Activated CD8-positive, alpha-beta memory T cell treated with anti-CD3 and anti-CD28 coated beads, Interleukin-2, amount 50 U/mL, for 1 hour (primary cell): ENCODE data around the gene GIGYF2.

Experiments used
- DNase-seq: peaks from one replicate; pipeline ENCODE4 v3.0.0-alpha.2; 2020; ENCODE audit errors: extremely low read depth

Gene GIGYF2

DNA sequence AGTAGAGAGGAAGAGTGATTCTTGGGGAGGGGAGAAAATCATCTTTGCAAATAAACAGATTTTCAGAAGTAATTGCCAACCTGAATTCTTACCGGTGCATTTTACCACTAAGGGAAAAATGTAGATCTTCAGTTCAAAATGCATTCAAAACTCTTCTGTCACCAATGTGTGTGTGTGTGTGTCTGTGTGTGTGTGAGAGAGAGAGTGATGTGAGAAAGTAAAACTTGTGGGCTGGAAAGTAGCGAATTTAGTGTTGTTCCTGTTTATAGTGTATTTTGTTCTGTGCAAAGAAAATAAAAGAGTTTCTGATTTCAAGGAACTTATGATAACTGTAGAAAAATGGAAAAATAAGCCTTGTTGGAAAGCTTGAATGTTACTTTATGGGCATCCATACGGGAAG, 52.2 kb downstream of the GIGYF2 start:
- no peak for DNase-seq

DNA sequence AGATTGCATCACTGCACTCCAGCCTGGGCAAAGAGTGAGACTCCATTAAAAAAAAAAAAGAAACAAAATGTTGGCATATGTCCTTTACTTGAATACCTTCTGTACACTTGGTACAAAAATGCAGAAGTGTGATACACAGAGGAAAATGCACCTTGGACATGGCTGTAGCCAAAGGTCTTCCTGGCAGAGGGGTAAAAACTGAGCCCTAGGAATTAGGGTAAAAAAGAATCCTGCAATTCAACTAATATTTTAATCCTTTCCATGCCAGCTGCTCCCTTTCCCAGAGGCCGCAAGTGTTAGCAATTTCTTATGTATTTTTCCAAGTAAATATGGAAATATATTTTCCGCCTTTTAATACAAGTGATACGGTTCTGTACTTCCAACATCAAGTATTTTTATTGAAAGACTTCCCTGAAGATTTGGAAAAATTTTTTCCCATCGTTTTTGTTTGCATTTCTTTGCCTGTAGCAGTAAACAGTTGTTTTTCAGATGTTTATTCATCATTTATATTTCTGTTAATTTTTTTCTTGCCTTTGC, 53.1 kb downstream of the GIGYF2 start:
- DNase-seq = no peak

DNA sequence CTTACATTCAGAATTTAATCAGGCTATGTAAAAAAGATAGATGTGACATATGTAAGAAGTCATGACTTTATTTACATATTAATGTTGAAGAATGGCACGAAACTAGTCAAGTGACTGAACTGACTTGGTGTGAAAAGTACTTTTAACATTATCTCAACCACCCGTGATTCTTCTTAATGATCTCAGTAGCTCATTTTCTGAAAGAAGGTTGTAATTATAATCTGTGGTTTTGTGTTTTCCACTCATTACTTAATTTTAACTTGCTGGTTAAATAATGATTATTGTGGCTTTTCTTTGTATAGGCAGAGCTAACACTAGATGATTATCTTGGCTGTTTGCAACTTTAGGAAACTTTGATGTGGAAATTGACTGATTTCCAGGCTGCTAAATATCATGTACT, 60.8 kb downstream of the GIGYF2 start:
- DNase-seq = no peak

DNA sequence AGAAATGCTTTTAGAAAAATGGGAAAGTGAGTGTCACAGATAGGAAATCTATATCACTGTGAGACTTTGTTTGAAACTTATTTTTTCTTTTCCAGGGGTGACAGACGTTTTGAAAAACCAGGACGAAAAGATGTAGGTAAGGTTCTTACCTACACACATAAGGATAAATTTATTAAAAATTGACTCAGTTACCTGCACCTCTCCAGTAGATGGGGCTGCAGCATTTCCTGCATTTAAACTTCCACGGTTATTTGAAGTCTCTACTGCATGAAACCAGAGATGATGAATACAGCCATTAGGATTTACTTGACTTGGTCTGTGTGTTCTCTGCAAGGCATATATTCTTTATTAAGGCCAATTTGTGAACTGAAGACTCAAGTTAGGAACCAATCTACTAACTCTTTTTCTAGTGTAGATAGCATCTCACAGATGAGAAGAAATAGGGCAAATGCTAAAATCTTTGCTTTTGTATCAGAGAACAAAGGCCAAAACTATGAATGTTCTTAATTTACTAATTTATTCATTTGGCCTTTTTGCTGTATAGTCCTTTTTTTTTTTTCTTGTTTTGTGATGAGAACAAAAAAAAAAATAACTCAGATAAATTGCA, 64.3 kb downstream of the GIGYF2 start:
- peak; percentile 1 for DNase-seq

DNA sequence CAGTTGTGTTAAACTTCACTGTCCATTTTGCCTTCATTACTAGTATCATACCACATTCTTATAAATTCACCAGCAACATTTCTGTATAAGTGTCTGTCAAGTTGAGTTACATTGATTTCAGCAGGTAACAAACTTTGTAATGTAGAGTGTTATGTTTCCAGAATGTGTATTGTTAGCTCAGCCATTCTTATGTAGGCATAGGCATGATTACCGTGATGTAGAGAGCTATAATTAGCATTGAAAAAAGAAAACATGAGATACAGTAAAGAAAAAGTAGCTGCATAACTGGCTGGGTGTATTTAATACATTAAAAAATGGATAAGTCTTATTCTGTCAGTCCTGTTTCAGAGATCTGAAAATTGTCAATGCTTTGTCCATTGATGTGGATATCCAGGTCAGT, 70.7 kb downstream of the GIGYF2 start:
- no peak for DNase-seq

DNA sequence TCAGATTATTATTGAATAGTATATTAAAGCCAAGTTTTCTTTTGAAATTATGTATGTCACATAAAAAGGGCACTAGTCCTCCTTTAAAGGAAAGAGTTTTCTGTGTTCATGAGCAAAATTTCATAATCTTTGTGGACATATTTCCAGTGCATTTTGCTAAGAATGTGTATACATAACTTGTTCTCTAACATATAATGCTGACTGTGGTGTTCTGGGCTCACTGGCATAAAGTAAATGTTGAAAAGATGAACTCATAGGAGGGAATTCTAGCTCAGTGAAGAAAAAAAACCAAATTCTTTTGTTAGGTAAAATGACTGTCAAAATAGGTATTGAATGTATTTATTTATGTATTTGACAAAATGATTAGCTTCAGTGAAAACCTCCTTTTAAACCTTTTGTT, 73.1 kb downstream of the GIGYF2 start:
- DNase-seq = no peak

DNA sequence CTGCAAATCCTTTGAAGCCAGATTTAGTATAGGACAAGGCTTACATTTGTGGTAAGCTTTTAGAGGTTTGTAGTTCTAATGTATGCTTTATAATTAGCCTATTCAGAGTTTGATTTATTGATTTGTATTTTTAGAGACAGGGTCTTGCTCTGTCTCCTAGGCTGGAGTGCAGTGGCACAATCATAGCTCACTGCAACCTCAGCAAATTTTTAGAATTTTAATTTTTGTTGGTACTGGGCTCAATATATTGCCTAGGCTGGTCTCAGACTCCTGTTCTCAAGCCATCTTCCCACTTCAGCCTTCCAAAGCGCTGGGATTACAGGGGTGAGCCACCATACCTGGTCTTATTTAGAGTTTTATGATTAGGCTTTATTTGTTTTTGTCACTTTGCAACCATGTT, 74.7 kb downstream of the GIGYF2 start:
- DNase-seq = no peak

DNA sequence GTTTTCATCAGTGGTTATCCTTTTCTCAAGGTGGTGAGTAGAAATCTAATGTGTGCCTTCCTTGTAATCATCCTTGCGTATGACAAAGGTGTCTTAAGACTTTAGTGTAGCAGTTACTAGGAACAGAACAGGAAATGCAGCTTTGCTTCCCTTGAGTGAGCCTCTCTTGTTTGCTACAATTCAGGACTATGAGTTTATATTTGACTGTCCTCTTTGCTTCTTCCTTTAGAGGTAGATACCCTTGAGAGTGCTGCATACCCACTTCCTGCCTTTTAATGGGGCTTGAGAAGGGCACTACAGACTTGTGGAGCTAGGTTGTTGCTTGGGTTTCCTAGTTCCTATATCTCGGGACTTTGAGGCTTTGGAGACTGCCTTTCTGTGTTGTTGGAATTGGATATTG, 75.4 kb downstream of the GIGYF2 start:
- no peak for DNase-seq

DNA sequence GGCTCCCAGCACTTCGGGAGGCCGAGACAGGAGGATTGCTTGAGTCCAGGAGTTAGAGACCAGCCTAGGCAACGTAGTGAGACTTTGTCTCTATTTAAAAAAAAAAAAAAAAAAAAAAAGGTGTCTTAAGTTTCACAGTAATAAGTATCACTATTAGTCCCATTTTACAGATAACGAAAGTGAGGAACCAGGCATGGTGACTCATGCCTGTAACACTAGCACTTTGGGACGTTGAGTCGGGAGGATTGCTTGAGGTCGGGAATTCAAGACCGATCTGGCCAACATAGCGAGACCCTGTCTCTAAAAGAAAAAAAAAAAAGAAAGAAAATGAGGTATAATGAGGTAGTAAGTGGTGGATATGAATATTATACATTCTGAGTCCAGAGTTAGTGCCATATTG, 76.7 kb downstream of the GIGYF2 start:
- DNase-seq = no peak

DNA sequence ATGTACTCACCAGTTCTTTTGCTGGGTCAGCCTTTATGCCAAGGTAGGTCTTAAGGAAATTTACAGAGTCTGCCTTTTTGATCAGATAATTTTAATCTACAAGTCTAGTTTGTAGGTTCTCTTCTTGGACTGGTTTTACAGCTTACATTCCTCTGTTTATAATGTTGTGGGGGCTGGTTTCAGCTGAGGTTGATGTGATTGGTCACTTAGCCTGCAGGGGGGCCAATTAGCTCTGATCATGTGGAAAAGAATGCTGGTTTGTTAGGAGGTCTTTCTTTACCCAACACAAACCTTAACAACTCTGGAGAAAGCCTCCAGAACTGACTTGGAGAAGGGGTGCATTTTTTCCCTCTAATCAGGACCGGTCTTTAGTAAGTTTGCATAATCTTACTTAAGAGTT, 79.3 kb downstream of the GIGYF2 start, which contains the start of gene KCNJ13:
TSS of gene KCNJ13 (minus strand) at position 131 of the 400 bp plus-strand sequence. CDS start 5,203 bp downstream, outside the sequence.
- no peak for DNase-seq

DNA sequence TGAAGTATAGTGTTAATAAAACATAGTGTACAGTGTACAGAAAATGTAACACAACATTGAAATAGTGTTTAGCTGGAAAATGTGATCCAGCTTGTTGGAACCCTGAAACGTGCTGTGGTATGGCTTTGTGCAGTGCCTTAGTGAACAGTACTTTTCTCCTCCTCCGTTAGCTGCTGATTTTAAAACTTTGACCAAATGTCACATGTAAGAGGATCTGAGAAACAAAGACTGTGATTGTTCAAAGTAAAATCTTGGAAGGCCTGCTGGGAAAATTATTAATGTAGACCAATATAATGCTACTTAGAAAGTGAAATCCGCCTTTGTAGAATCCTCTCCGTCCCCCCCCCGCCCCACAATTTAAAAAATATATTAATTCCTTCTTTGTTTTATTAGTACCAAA, 80.1 kb downstream of the GIGYF2 start:
- no peak for DNase-seq

DNA sequence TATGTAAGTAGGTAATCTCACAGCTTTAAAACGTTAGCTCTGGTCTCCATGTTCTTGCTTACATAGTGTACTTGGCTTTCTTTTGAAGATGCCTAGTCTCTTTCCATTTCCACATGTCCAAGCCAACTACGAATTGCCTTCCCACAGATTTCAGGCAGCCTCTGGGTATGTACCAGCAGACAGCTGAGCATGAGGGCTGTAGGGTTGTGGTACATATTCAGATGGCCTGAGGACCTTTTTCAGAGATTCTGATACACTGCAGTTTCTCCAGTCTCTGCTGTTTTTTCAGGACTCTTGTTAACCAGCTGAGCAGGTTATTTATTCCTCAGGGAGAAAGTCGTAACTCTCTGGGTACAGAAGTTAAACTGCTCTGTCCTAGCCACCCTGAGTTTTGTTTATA, 82.3 kb downstream of the GIGYF2 start:
- no peak for DNase-seq

DNA sequence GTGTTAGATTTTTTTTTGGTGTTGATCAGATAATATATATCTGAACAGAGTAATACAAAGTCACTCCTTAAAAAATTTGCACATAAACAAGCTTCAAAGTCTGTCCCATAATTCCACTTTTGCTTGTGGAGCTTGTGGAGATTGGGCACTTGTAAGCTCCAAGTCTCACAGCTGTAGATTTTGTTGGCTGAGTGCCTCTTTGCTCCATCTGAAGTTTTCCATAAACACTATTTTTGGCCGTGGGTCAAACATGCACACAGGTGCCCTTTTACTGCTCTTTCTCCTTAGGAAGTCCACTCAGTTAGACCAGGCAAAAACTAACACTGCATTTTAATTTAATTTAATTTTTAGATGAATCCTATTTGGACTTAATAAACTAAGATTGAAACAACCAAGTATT, 82.8 kb downstream of the GIGYF2 start:
- no peak for DNase-seq

DNA sequence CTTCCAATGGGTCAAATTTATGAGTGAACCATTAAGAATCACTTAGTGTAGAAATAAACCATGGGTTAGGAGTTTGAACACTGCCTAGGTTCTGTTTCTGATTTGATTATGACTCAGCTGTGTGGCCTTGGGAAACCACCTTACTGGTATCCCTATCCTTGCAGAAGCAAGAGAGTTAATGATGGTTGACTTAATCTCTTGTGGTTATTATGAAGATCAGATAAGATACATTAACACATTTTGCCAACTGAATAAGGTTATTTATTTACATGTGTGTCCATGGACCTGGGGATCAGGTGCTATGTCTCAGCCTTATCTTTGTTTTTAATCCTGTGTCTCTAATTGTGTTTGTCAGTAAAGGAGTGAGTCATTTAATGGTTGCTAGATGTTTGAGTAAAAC, 84.6 kb downstream of the GIGYF2 start:
- DNase-seq = no peak

DNA sequence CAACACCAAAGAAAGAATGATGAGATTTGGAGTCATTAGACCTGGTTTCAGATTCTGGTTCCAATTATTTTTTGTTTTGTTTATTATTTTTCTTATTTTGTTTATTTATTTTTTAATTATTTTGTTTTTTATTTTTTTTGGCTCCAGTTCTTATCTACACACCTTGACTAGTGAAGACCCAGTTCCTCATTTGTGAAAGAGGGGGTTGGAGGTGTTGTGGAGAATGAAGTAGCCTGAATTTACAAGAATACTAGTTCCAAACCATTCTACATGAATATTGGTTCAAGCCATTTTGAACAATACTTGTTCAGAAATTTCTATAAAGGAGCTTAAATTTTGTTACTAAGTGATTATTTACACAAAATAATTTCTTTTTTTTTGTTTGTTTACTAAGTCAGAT, 86.1 kb downstream of the GIGYF2 start:
- DNase-seq = no peak

DNA sequence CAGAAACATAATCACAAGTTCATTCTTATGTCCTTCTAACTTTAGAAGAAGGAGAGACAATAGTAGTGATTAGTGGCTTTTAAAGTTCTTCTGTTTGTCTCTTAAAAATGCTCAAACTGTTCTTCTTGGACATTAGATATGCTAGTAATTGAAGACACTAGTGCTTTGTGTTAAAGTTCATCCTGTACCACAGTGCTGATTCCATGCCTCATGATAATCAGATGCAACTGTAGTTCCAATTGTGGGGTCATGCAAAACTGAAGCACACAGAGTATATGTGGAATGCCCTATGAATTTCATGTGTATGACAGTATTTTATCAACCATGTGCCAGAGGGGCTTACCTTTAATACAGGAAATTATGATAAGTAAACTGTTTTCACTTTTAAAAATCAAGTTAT, 90.7 kb downstream of the GIGYF2 start:
- no peak for DNase-seq

DNA sequence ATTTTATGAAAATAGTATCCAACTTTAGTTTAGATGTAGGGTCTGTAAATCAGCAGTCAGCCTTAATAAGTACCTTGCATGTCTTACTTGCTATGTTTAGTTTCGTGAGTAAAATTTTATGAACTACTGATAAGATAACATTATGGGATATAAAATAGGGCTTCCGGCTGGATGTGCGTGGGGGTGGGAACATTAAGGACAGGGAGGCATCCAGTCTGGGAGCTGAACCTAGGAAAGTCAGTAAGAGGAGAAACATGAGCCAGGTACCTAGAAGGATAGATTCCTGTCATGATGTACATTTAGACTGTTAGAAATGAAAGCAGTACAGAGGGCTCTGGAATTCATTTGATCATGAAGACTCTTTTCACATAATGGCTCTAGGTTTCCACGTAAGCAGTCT, 92.0 kb downstream of the GIGYF2 start:
- no peak for DNase-seq

DNA sequence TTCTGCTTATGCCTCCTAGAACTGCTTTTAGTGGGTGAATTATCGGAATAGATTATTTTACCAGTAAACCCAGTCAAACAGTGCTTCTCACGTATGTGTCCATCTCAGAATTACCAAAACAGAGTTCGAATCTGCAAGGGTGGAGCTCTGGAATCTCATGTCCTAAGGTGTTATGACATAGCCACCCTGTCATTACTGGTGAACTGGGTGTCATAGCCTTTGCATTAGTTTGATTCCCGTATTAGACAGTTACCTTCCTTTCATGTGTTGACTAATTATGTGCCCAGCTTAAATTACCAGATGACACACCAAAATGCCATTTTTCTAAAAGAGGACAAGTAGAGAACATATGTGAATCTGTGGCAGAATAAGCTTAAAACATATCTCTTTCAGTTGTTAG, 94.4 kb downstream of the GIGYF2 start:
- DNase-seq = no peak

DNA sequence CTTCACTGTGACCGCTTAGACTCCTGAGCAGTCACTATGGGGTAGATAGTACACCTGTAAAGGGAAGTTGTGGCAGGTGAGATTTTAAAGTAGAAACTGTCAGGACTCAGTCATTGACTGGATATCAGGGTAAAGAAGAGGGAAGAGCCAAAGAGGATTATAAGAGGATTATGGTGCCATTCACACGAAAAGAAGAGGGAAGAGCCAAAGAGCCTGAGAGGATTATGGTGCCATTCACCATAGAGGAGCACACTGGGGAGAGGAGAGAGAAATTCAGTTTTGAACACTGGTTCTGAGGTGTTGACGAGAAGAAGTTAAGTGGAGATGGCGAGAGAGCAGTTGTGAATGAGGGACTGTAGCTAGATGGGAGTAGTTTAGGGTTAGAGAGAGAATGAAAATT, 96.1 kb downstream of the GIGYF2 start:
- no peak for DNase-seq

DNA sequence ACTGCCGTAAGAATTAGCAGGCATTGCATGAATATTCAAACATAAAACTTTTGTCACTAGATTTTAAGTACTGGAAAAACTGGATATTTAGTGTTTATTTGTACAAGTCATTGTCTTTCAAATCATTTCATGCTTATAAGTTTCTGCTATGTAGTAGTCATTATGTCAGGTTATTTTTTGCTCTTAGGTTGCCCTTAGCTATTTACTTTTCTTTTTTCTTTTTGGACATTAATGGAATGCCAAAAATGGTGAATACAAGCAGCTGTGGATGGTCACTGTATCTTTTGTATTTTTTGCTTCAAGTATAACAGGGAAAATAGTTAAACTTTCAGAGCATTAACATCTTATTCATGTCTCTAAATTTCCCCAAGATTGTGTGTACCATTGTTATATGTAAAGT, 97.8 kb downstream of the GIGYF2 start:
- no peak for DNase-seq

DNA sequence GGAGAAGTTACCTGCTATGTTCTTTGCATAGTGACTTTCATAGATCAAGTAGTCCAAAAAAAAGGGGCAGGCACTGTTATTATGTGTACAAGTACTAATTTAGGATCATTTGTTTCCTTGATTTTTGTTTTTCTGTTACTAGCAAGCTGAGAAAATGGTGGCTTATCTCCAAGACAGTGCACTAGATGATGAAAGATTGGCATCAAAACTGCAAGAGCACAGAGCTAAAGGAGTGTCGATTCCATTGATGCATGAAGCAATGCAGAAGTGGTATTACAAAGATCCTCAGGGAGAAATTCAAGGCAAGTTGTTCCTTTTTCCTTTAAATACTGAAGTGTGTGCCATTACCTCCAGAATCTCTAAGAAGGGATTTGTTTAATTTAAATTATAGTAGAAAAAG, 98.8 kb downstream of the GIGYF2 start:
- DNase-seq = no peak

DNA sequence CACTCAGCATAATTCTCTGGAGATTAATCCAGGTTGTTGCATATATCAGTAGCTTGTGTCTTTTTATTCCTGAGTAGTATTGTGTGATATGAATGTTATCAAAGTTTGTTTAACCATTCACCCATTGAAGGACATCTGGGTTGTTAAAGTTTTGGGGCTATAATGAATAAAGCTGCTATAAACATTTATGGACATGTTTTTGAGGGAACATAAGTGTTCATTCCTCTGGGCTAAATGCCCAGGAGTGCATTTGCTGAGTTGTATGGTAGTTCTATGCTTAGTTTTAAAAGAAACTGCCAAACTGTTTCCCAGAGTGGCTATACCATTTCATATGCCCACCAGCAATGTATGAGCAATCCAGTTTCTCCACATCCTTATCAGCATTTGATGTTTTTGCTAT, 101.1 kb downstream of the GIGYF2 start:
- DNase-seq = no peak

DNA sequence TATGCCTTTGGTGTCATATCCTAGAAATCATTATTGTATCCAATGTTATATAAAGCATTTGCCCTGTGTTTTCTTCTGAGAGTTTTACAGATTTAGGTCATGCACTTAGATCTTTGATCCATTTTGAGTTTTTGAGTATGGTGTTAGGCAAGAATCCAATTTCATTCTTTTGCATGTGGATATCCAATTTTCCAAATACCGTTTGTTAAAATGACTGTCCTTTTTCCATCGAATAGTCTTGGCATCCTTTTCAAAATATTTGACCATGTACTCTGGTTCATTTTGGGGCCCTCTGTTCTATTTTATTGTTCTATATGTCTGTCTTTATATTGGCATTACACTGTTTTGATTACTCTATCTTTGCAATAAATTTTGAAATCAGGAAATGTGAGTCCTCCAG, 103.0 kb downstream of the GIGYF2 start:
- DNase-seq = no peak

DNA sequence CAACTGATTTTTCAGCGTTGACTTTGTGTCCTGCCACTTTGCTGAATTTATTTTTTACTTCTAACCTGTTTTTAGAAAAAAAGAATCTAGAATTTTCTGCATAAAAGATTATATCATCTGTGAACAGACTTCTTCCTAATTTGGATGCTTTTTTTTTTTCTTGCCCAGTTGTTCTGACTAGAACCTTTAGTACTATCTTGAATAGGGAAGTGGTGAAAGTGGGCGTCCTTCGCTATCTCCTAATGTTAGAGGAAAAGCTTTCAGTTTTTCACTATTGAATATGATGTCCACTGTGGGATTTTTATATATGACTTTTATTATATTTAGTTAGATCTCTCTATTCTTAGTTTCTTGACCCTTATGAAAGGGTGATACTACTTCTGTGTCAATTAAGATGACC, 105.0 kb downstream of the GIGYF2 start:
- DNase-seq = no peak
